GM12873 (cell line): ENCODE measurements around the gene OVCA2.

Experiments used
- CTCF ChIP-seq: IDR thresholded peaks from 2 replicates; pipeline ENCODE4 v1.5.1; 2012; ENCODE audit warnings: low read depth, mild to moderate bottlenecking, moderate library complexity, low read length, control low read depth; ENCODE audit not compliant: insufficient read depth; ENCODE audit errors: missing control alignments

Gene OVCA2

GRCh38 chr17:2051933-2052559 is 10.2 kb downstream of the OVCA2 start:
- no peak for TF ChIP-seq CTCF

DNA sequence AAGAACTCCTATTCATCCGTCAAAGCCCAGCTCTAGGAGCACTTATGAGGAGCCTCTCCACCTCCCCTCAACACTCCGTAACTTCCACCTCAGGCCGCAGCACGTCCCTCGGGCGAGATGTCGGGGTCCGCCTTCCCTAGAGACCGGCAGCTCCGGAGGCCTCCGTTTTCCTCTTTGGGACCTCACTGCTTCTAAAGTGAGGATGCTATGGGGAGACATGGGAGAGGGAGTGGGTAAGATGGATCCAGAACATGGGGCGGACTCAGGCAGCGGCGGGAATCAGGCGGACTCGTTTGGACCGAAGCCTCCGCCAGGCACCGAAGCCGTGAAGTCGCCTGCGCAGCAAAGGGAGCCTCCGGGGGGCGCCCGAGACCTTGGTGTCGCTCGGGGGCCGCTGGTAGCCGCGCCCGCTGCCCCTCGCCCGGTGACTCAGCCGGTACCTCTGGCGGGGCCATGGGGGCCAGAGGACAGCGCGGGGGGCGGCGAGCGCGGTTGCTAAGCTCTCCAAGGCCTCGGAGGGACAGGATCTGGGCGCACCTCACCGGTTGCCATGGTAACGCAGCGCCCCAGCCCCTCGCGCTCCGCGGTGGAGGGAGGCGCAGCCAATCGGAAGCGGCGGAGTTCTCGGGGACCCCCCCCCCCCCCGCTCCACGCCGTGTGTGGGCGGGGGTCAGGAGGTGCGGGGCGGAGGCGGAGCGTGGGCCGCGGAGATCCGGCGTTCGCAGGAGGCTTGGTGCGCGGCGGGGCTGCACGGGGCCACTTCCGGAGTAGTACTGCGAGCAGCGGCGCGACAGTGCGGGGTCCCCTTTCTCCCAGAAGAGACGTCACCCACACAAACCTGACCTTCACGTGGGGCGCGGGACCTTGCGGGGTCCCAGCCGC is 11.8 kb downstream of the OVCA2 start:
- peak; percentile 76 for TF ChIP-seq CTCF

DNA sequence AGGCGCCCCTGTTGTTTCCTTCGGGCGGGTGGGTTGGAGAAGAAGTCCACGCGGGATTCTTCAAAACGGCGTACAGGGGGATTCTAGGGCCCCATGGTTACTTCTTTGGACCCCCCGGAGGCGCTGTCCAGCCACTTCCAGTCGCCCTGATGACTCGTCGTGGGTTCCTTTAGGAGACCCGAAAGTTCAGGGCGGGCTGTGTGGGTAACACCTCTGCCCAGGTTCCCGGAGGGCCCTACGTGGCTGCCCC is 12.4 kb downstream of the OVCA2 start:
- no peak for TF ChIP-seq CTCF

GRCh38 chr17:2054512-2055291 is 12.9 kb downstream of the OVCA2 start, which contains the start of gene HIC1:
Gene HIC1, plus strand, starts transcription at chr17:2055103. Its CDS starts 1,588 bp downstream, at chr17:2056691.
- TF ChIP-seq CTCF = peak; percentile 87

DNA sequence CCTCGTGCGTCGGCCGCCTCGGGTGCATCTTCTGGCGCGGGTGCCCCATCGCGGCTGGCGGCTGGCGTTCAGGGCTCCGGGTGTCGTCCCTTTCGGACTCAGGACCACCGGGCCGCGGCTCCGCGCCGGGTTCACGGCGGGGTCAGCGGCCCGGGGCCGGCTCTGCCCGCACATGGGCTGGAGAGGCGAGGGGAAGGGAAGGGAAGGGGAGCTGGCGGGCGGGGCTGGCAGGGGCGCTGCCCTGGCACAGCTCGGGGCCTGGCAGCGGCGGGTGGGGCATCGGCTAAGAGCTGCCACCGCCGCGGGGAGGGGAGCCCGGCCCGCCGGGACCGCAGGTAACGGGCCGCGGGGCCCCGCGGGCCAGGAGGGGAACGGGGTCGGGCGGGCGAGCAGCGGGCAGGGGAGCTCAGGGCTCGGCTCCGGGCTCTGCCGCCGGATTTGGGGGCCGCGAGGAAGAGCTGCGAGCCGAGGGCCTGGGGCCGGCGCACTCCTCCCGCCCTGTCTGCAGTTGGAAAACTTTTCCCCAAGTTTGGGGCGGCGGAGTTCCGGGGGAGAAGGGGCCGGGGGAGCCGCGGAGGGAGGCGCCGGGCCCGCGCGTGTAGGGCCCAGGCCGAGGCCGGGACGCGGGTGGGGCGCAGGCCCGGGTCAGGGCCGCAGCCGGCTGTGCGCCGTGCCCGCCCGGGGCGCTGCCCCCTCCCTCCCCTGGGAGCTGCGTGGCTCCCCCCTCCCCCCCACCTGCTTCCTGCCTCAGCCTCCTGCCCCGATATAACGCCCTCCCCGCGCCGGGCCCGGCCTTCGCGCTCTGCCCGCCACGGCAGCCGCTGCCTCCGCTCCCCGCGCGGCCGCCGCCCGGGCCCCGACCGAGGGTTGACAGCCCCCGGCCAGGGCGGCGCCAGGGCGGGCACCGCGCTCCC is 13.7 kb downstream of the OVCA2 start:
- TF ChIP-seq CTCF = no peak

DNA sequence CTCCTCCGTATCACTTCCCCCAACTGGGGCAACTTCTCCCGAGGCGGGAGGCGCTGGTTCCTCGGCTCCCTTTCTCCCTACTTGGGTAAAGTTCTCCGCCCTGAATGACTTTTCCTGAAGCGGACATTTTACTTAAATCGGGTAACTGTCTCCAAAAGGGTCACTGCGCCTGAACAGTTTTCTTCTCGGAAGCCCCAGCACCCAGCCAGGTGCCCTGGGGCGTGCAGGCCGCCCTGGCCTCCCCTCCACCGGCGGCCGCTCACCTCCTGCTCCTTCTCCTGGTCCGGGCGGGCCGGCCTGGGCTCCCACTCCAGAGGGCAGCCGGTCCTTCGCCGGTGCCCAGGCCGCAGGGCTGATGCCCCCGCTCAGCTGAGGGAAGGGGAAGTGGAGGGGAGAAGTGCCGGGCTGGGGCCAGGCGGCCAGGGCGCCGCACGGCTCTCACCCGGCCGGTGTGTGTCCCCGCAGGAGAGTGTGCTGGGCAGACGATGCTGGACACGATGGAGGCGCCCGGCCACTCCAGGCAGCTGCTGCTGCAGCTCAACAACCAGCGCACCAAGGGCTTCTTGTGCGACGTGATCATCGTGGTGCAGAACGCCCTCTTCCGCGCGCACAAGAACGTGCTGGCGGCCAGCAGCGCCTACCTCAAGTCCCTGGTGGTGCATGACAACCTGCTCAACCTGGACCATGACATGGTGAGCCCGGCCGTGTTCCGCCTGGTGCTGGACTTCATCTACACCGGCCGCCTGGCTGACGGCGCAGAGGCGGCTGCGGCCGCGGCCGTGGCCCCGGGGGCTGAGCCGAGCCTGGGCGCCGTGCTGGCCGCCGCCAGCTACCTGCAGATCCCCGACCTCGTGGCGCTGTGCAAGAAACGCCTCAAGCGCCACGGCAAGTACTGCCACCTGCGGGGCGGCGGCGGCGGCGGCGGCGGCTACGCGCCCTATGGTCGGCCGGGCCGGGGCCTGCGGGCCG is 14.7 kb downstream of the OVCA2 start:
- TF ChIP-seq CTCF = peak; percentile 43
